WTC11 (cell line): ENCODE measurements around the gene RBPMS2. TPM values are rescaled to one million over a fixed set of nuclear protein-coding genes. Genes with fewer than 3 reads are reported as not detected.

Experiments used
- ATAC-seq: fragments of 200-7000 bp; cut with Tn5 transposase; 2 replicates; pipeline ENCODE4 v1.10.0; 2021; ENCODE audit warnings: mild to moderate bottlenecking, moderate library complexity
- CTCF ChIA-PET: fragments of 300-600 bp; sonication (Branson Sonifier 250); formaldehyde crosslinking; loops from one replicate; lab custom pipeline; 2021; ENCODE audit warnings: antibody characterized with exemption; lab: Charles Lee
- POLR2A ChIA-PET: fragments of 350-600 bp; sonication (Branson Sonifier 250); formaldehyde crosslinking; loops from one replicate; lab custom pipeline; 2021; ENCODE audit warnings: antibody characterized with exemption; lab: Charles Lee
- DNase-seq: peaks from one replicate; pipeline ENCODE4 v3.0.0; 2021; ENCODE audit warnings: low spot score
- H3K27ac Mint-ChIP-seq: 2 replicates; pipeline ENCODE4 v1.8.0; 2021; ENCODE audit warnings: mixed read lengths
- H3K27me3 Mint-ChIP-seq: 2 replicates; pipeline ENCODE4 v1.8.0; 2021; ENCODE audit warnings: low read depth, mild to moderate bottlenecking, moderate library complexity, mixed read lengths
- H3K36me3 Mint-ChIP-seq: 2 replicates; pipeline ENCODE4 v1.8.0; 2021; ENCODE audit warnings: mixed read lengths
- H3K4me1 Mint-ChIP-seq: 2 replicates; pipeline ENCODE4 v1.8.0; 2022; ENCODE audit warnings: mixed read lengths
- H3K4me3 Mint-ChIP-seq: 2 replicates; pipeline ENCODE4 v1.8.0; 2021; ENCODE audit warnings: mild to moderate bottlenecking, moderate library complexity, mixed read lengths
- H3K9me3 Mint-ChIP-seq: 2 replicates; pipeline ENCODE4 v1.8.0; 2021; ENCODE audit warnings: mixed read lengths
- AFF4 ChIP-seq: sonication (generic); formaldehyde crosslinking; IDR thresholded peaks from 2 replicates; pipeline ENCODE4 v1.8.1; 2023; ENCODE audit warnings: mild to moderate bottlenecking, missing genetic modification reagents, borderline replicate concordance
- CBFB ChIP-seq: sonication (generic); formaldehyde crosslinking; IDR thresholded peaks from 2 replicates; pipeline ENCODE4 v1.8.1; 2022; ENCODE audit warnings: mild to moderate bottlenecking, low read depth, missing genetic modification reagents
- CDX4 ChIP-seq: fragments of 250-450 bp; sonication (Bioruptor Pico); IDR thresholded peaks from 2 replicates; pipeline ENCODE4 v1.9.0; 2021; ENCODE audit warnings: moderate library complexity, mild to moderate bottlenecking, inconsistent platforms, borderline replicate concordance
- ELF4 ChIP-seq: sonication (generic); formaldehyde crosslinking; IDR thresholded peaks from 2 replicates; pipeline ENCODE4 v1.8.1; 2022; ENCODE audit warnings: low read depth, mild to moderate bottlenecking, moderate library complexity, missing genetic modification reagents
- ERG ChIP-seq: fragments of 250-450 bp; sonication (Bioruptor Pico); IDR thresholded peaks from 2 replicates; pipeline ENCODE4 v1.8.0; 2021; ENCODE audit warnings: mild to moderate bottlenecking
- ESRRA ChIP-seq: sonication (generic); formaldehyde crosslinking; IDR thresholded peaks from 2 replicates; pipeline ENCODE4 v1.8.1; 2022; ENCODE audit warnings: mild to moderate bottlenecking, missing genetic modification reagents, borderline replicate concordance
- FOXP1 ChIP-seq: sonication (generic); formaldehyde crosslinking; IDR thresholded peaks from 2 replicates; pipeline ENCODE4 v1.8.0; 2022; ENCODE audit warnings: missing genetic modification reagents, mild to moderate bottlenecking, moderate library complexity, borderline replicate concordance
- MAX ChIP-seq: sonication (generic); formaldehyde crosslinking; IDR thresholded peaks from 2 replicates; pipeline ENCODE4 v1.8.0; 2022; ENCODE audit warnings: mild to moderate bottlenecking, missing genetic modification reagents
- NFATC4 ChIP-seq: fragments of 250-450 bp; sonication (Bioruptor Pico); IDR thresholded peaks from 2 replicates; pipeline ENCODE4 v1.9.0; 2021; ENCODE audit warnings: mild to moderate bottlenecking
- NR3C1 ChIP-seq: sonication (generic); formaldehyde crosslinking; conservative IDR thresholded peaks from 2 replicates; pipeline ENCODE4 v1.8.1; 2023; ENCODE audit warnings: low read depth, mild to moderate bottlenecking, missing genetic modification reagents
- OVOL2 ChIP-seq: fragments of 250-450 bp; sonication (Bioruptor Pico); IDR thresholded peaks from 2 replicates; pipeline ENCODE4 v1.9.0; 2021; ENCODE audit warnings: mild to moderate bottlenecking, borderline replicate concordance
- PRDM15 ChIP-seq: sonication (generic); formaldehyde crosslinking; IDR thresholded peaks from 2 replicates; pipeline ENCODE4 v1.8.0; 2022; ENCODE audit warnings: missing genetic modification reagents
- ZMAT4 ChIP-seq: fragments of 250-450 bp; sonication (Bioruptor Pico); IDR thresholded peaks from 2 replicates; pipeline ENCODE4 v1.9.0; 2021; ENCODE audit warnings: mild to moderate bottlenecking
- ZNF219 ChIP-seq: sonication (generic); formaldehyde crosslinking; IDR thresholded peaks from 2 replicates; pipeline ENCODE4 v1.8.0; 2023; ENCODE audit warnings: missing genetic modification reagents, mild to moderate bottlenecking, borderline replicate concordance
- ZNF416 ChIP-seq: fragments of 250-450 bp; sonication (Bioruptor Pico); IDR thresholded peaks from 2 replicates; pipeline ENCODE4 v1.9.0; 2021; ENCODE audit warnings: mild to moderate bottlenecking, inconsistent platforms
- total RNA-seq: library from RNA; stranded (reverse); gene quantifications from 3 replicates; pipeline ENCODE4 v1.2.3, GENCODE V29; 2021

Gene RBPMS2
- total RNA-seq, 1 experiment from 2014 or later: 195 TPM

- Mint-ChIP-seq H3K4me3 (no peak overlapping the region), H3K9me3 (no peaks in the 10 kb centered on the region)
These were observed 69.1 kb downstream of the RBPMS2 start for GRCh38 chr15:64706011-64706911.

GRCh38 chr15:64705006-64705405, 70.4 kb downstream of the RBPMS2 start:
- H3K9me3 Mint-ChIP-seq: no peaks in the 10 kb centered on the region
- H3K4me1 Mint-ChIP-seq: peaks cover 27% of the 10 kb centered on the region
- H3K4me3 Mint-ChIP-seq: no peak overlapping the region
- no peaks in the 10 kb centered on the region for H3K27me3 Mint-ChIP-seq
- CTCF ChIA-PET: interaction anchor here (1.0 to 1.1 kb wide), 2 partner anchors 105 to 130 kb away, joined by 3 to 5 read pairs; no protein-coding TSS in a partner anchor
- ATAC-seq: no peak
- H3K36me3 Mint-ChIP-seq: peaks cover 40% of the 10 kb centered on the region
- DNase-seq: no peak
- H3K27ac Mint-ChIP-seq: peak overlapping the region; percentile 92
- no peak for TF ChIP-seq ZMAT4 (CRISPR knock-in tag)
- POLR2A ChIA-PET: interaction anchor here (0.8 to 2.3 kb wide), 3 partner anchors 16 to 103 kb away, joined by 3 to 5 read pairs (median 5); no protein-coding TSS in a partner anchor

More at GRCh38 chr15:64706011-64706911, 69.1 kb downstream of the RBPMS2 start:
- Mint-ChIP-seq H3K4me1 (peaks cover 17% of the 10 kb centered on the region), H3K27me3 (no peaks in the 10 kb centered on the region), H3K36me3 (peaks cover 41% of the 10 kb centered on the region), H3K27ac (peak overlapping the region; percentile 69)
- TF ChIP-seq NFATC4 (CRISPR knock-in tag) (0 out of 2 replicates have a peak, but pooled peaks have one; percentile 16), ERG (CRISPR knock-in tag) (no peak)
- ChIA-PET CTCF (interaction anchor here (1.0 kb wide), 1 partner anchor 19 kb away, joined by 3 read pairs; no protein-coding TSS in a partner anchor), POLR2A (interaction anchor here (0.6 to 2.3 kb wide), 2 partner anchors 21 to 348 kb away, joined by 4 to 5 read pairs; no protein-coding TSS in a partner anchor)
- no peak for ATAC-seq
- DNase-seq: no peak

GRCh38 chr15:64703632-64703959, 71.8 kb downstream of the RBPMS2 start:
- ChIA-PET POLR2A (interaction anchor here (0.9 kb wide), 1 partner anchor 105 kb away, joined by 4 read pairs; no protein-coding TSS in a partner anchor), CTCF (interaction anchor here (1.0 to 2.2 kb wide), 2 partner anchors 17 to 25 kb away, joined by 3 to 7 read pairs; no protein-coding TSS in a partner anchor)
- Mint-ChIP-seq H3K4me3 (peak overlapping the region; percentile 82), H3K9me3 (no peaks in the 10 kb centered on the region), H3K27me3 (no peaks in the 10 kb centered on the region), H3K4me1 (peaks cover 41% of the 10 kb centered on the region), H3K36me3 (peaks cover 33% of the 10 kb centered on the region), H3K27ac (peak overlapping the region; percentile 98)
- ATAC-seq (no peak), DNase-seq (no peak)
- no peak for TF ChIP-seq OVOL2
- no peak for TF ChIP-seq FOXP1 (CRISPR knock-in tag)
- TF ChIP-seq ZNF219 (CRISPR knock-in tag): no peak
- no peak for TF ChIP-seq CDX4 (CRISPR knock-in tag)
- no peak for TF ChIP-seq ESRRA
- TF ChIP-seq ERG (CRISPR knock-in tag): no peak
- TF ChIP-seq PRDM15 (CRISPR knock-in tag): no peak
- TF ChIP-seq NR3C1: no peak
- TF ChIP-seq AFF4 (CRISPR knock-in tag): no peak
- no peak for TF ChIP-seq MAX (CRISPR knock-in tag)
- TF ChIP-seq ZNF416 (CRISPR knock-in tag): no peak
- no peak for TF ChIP-seq ELF4 (CRISPR knock-in tag)
- no peak for TF ChIP-seq CBFB
